ENCODE data around the gene SMAD2.

SMAD2 gene

DNA sequence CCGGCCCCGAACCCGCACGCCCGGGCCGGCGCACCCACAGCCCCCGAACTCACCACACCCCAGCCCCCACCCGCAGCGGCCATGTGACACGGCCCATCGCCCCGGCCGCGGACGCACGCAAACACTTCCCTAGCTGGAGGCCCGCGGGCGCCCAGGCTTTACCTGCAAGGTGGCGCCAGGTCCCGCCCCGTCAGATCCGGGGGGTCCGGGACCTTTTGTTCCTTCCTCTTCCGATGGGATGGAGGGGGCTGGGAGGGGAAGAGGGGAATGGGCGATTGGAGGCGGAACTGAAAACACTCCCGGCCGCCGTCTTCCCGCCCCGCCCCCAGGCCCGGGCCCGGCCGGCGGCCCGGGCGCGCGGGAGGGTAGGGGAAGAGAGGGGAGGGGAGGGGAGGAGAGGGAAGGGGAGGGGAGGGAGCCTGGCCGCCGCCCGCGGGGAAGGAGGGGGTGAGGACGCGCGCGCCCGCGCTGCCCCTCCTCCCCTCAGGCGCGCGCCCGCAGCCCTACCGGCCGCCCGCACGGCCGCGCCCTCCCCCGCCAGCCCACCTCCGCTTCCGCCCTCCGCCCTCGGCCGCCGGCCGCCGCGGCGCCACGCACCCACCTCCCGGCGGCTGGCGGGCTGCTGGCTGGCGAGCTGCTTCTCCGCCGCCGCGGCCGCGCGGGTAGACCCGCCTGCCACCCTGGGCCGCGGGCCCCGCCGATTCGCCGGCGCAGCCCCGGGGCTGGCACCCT, at the start of gene SMAD2:
Gene SMAD2, minus strand, starts transcription at position 461 of the 732 bp plus-strand sequence. CDS start 33,903 bp downstream, outside the sequence.
- DNase-seq = peak; percentile 96

GRCh38 chr18:47979611-47980200, 49.2 kb upstream of the SMAD2 start:
- DNase-seq = peak; percentile 21

DNA sequence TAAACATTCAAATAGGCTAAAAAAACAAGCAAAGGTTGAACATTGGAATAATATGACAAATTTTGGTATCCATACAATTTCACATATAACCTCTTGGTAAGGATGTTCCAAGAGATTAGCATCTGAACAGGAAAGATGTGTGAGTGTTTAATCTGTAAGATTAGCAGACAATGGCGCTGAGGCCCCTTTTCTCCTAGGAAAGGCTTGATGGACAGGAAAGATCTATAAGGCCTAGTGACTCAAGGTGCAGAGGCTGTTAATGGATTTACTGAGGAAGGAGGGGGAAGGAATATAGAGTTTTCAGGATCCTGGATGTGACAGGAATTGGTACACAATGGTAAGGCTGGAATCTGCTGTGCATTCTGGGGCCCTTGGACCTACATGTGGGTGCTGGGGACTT, 48.1 kb upstream of the SMAD2 start:
- no peak for DNase-seq

GRCh38 chr18:47978141-47978540, 47.7 kb upstream of the SMAD2 start:
- DNase-seq = no peak

GRCh38 chr18:47975701-47976100, 45.2 kb upstream of the SMAD2 start:
- DNase-seq = no peak

GRCh38 chr18:47975105-47975504, 44.6 kb upstream of the SMAD2 start:
- no peak for DNase-seq

- no peak for DNase-seq
Measured at GRCh38 chr18:47970664-47971531, 40.4 kb upstream of the SMAD2 start.

DNA sequence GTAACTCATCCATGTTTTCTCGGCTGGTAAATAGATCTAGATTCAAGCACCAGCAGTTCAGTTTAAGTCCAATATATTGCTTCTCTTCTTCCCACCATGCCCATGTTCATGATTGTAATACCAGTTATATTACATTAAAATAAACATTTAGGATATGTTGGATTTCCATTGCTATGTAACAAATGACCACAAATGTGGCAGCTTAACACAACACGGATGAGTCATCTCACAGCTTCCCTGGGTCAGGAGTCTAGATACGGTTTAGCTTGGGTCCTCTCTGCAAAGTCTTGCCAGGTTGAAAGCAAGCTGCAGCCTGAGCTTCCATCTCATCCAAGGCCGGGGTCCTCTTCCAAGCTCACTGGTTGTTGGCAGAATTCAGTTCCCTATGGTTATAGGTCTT, 39.4 kb upstream of the SMAD2 start:
- no peak for DNase-seq

DNA sequence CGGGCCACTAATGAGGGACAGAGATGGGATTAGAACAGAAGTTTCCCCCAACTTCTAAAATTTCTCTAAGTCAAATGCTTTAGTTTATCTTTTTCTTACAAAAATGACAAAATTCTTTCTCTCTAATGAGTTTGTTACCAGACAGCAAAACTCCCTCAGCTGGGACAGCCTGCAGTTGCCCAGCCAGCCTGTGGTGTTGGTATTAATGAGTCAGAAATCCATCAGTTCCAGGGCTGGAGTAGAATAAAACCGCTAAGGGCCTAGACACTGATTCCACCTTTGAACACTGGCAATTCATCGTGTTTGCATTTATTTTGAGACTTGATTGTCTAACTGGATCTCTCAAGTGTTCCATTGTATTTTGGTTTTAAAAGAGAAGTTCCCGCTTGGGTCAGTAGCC, 38.3 kb upstream of the SMAD2 start:
- DNase-seq = no peak

- DNase-seq = no peak
Measured at GRCh38 chr18:47968006-47968676, 37.7 kb upstream of the SMAD2 start.

GRCh38 chr18:47964053-47964452, 33.6 kb upstream of the SMAD2 start:
- DNase-seq = peak; percentile 75

DNA sequence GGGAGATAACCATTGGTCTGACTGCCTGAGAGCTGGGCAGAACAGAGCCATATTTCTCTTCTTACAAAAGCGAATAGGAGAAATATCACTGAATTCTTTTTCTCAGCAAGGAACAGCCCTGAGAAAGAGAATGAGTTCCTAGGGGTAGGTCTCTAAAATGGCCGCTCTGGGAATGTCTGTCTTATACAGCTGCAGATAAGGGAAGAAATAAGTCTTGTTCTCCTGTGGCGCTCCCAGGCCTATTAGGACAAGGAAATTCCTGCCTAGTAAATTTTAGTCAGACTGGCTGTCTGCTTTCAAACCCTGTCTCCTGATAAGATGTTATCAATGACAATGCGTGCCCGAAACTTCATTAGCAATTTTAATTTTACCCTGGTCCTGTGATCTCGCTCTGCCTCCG, 30.5 kb upstream of the SMAD2 start:
- DNase-seq = peak; percentile 38

GRCh38 chr18:47953471-47953931, 23.0 kb upstream of the SMAD2 start:
- DNase-seq = peak; percentile 25

GRCh38 chr18:47950511-47950910, 20.1 kb upstream of the SMAD2 start:
- no peak for DNase-seq

- DNase-seq = no peak
Measured at GRCh38 chr18:47949202-47949601, 18.7 kb upstream of the SMAD2 start.

DNA sequence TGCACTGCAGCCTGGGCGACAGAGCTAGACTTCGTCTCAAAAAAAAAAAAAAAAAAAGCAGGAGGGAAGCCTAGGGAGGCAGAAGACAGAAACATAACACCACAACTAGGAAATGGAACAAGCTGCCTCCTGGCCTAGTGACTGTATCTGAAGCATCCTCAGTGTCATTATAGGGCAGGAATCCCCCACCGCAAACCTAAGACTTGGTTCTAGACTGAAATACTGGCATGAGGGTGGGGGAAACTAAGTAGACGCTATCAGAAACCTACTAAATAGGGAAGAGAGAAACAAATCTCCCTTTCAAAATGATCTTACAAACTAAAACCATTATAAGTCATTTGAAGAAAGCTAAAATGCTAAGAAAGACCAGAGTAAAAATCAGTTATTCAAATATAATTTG, 16.4 kb upstream of the SMAD2 start:
- no peak for DNase-seq

DNA sequence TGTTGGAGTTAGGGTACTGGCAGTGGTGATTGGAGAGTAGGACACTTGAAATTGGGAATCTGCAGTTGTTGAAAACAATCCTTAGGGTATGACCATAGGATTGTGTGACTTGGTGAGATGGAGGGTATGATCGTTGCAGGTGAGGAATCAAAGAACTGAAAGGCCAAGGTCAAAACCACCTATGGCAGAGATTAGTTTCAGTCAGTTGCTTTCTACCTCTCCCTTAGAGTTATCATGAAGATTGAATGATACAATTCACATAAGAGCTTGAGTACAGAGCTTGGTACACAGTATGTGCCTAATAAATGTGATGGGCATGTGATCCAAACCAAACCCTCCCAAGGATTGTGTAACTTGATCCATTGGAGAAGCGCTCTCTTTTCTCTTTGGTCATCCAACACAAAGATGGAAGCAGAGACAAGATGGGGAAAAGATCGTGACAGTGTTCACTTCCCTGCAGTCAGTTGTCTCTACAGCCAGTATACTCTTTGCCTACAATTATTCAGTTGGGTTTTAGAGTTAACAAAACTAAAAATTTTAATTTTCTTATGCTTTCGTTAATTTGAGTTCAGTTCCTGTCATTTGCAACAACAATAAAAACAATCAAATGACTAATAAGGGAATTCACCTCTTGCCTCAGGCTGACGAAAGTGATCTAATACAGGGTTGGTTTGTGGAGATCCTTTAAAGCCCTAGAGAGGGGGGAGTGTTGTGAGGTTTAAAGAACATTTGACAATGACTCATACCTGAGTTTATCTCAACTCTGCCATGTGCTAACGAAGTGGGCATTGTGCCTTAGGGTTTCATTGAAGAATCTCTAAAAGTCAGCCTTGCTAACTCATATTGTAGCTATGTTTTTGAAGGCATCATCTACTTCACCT, 14.8 kb upstream of the SMAD2 start:
- no peak for DNase-seq

DNA sequence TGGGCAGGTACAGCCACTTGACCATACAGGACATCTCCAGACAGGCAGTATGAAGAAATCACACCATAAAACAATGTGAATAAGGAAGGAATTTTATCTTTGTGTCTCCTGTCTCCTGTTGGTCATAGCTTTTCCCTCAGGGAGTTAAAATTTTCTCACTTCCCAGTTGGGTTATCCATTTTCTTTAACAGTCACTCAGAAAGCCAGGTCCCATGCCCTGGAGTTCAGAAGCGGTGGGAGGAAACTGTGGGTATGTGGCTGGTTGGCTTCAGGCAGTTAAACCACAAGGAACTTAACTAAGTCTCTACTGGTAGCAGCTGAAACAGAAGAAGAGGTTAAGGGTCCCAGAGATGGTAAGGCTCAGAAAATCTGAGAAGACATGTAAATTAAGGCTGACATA, 6.5 kb upstream of the SMAD2 start:
- DNase-seq = no peak

- no peak for DNase-seq
Measured at GRCh38 chr18:47935321-47936055, 5.0 kb upstream of the SMAD2 start.

DNA sequence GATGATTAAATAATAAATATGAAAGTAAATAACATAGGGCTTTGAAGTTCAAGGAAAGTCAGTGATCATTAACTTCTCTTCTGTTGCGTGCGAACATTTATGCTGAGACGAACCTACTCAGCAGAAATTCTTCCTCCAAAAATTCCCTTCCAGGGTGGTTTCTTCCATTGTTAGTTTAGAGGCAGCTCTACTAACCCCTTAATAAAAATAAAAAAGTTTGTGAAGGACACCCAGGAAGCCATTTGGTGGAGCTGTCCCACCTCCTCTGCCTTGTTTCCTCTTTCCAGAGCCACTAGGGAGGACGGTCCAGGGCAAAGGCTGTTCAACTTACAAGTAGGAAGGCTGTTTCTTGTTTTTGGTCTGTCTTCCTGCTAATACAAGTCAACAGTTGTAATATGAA, 2.1 kb upstream of the SMAD2 start:
- peak; percentile 33 for DNase-seq

DNA sequence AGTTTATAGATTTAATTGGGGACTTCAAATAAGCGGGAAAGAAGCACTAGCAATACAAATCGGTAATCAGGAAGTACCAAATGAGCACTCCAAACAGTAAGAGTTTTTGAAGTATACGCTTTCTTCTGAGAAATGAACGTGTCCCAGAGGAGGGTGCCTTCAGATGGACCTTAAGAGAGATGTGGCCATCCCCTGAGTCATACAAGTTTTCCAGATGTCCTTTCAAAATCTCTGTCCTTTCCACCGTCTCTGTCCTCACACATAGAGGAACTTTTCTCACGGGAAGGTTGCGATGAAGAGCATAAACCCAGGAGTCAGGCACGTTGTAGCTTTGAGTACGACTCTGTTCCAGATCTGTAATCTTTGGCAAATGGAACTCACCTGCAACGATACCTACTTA, 1.7 kb upstream of the SMAD2 start:
- peak; percentile 41 for DNase-seq

Data from DMS53 (cell line).